ENCODE measurements around the gene MPG. TPM values are rescaled to one million over a fixed set of nuclear protein-coding genes. Genes with fewer than 3 reads are reported as not detected.

MPG gene
- total RNA-seq, 2 experiments from 2014 or later, result 47.0 to 57.0 TPM

- ChIA-PET POLR2A (no interaction called here), CTCF (interaction anchor here (0.7 kb wide), 1 partner anchor 57 kb away, joined by 3 read pairs; no protein-coding TSS in a partner anchor)
These were observed 24.2 kb downstream of the MPG start for GRCh38 chr16:102060-102855.

GRCh38 chr16:104355-104754 lies 26.3 kb downstream of the MPG start:
- Mint-ChIP-seq H3K4me1 (no peaks in the 10 kb centered on the region), H3K36me3 (ENCODE audit: low read depth) (peaks cover 27% of the 10 kb centered on the region), H3K4me3 (no peak overlapping the region), H3K27ac (no peak overlapping the region), H3K27me3 (no peaks in the 10 kb centered on the region), H3K9me3 (ENCODE audit: low read depth) (no peaks in the 10 kb centered on the region)
- intact Hi-C loops (cut with DNase I, micrococcal nuclease), result no loop called here
- ChIA-PET CTCF (interaction anchor here (0.6 to 2.0 kb wide), 7 partner anchors 18 to 251 kb away, joined by 3 to 11 read pairs (median 3); no protein-coding TSS in a partner anchor), POLR2A (no interaction called here)
- ATAC-seq (no peak), DNase-seq (no peak)

More at GRCh38 chr16:102060-102855, 24.2 kb downstream of the MPG start:
- H3K27me3 Mint-ChIP-seq, result no peaks in the 10 kb centered on the region
- DNase-seq, result no peak
- H3K4me1 Mint-ChIP-seq, result no peaks in the 10 kb centered on the region
- H3K27ac Mint-ChIP-seq, result no peak overlapping the region
- intact Hi-C loops (cut with DNase I, micrococcal nuclease), result no loop called here
- H3K4me3 Mint-ChIP-seq, result no peak overlapping the region
- H3K36me3 Mint-ChIP-seq (ENCODE audit: low read depth), result peaks cover 28% of the 10 kb centered on the region
- H3K9me3 Mint-ChIP-seq (ENCODE audit: low read depth), result no peaks in the 10 kb centered on the region
- ATAC-seq, result no peak

GRCh38 chr16:104928-105327 lies 26.9 kb downstream of the MPG start:
- no peaks in the 10 kb centered on the region for H3K9me3 Mint-ChIP-seq (ENCODE audit: low read depth)
- no peaks in the 10 kb centered on the region for H3K4me1 Mint-ChIP-seq
- no peak overlapping the region for H3K4me3 Mint-ChIP-seq
- intact Hi-C loops (cut with DNase I, micrococcal nuclease), result no loop called here
- ATAC-seq (no peak), DNase-seq (no peak)
- no peaks in the 10 kb centered on the region for H3K27me3 Mint-ChIP-seq
- H3K36me3 Mint-ChIP-seq (ENCODE audit: low read depth), result peaks cover 32% of the 10 kb centered on the region
- no peak overlapping the region for H3K27ac Mint-ChIP-seq
- CTCF ChIA-PET, result interaction anchor here (0.5 to 2.5 kb wide), 8 partner anchors 14 to 257 kb away, joined by 3 to 11 read pairs (median 3); no protein-coding TSS in a partner anchor
- POLR2A ChIA-PET, result no interaction called here

DNA sequence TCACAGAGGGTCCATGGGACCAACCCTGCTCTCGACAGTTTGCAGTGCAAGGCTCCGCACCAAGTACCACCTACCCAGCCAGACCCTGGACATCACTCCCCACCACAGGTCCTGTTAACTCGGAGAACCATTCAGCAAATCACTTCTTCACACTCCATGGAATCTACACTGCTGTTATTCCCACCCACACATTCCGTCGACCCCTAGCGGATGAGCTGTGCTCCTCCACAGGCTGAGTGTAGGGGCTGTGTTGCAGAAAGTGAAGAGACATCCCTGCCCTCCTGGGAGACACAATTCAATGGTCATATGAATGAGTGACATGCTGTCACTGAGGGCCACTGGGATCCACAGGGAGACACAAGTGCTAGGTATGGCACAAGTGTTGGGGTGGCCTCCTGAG lies 27.5 kb downstream of the MPG start:
- no peaks in the 10 kb centered on the region for H3K4me1 Mint-ChIP-seq
- H3K27me3 Mint-ChIP-seq, result no peaks in the 10 kb centered on the region
- no peaks in the 10 kb centered on the region for H3K9me3 Mint-ChIP-seq (ENCODE audit: low read depth)
- no peak overlapping the region for H3K27ac Mint-ChIP-seq
- POLR2A ChIA-PET, result interaction anchor here (0.6 kb wide), 1 partner anchor 12 kb away, joined by 3 read pairs; no protein-coding TSS in a partner anchor
- intact Hi-C loops (cut with DNase I, micrococcal nuclease), result no loop called here
- H3K4me3 Mint-ChIP-seq, result no peak overlapping the region
- CTCF ChIA-PET, result interaction anchor here (0.8 to 4.4 kb wide), 8 partner anchors 9 to 257 kb away, joined by 3 to 59 read pairs (median 6); no protein-coding TSS in a partner anchor
- H3K36me3 Mint-ChIP-seq (ENCODE audit: low read depth), result peaks cover 27% of the 10 kb centered on the region
- DNase-seq, result no peak
- ATAC-seq, result no peak

DNA sequence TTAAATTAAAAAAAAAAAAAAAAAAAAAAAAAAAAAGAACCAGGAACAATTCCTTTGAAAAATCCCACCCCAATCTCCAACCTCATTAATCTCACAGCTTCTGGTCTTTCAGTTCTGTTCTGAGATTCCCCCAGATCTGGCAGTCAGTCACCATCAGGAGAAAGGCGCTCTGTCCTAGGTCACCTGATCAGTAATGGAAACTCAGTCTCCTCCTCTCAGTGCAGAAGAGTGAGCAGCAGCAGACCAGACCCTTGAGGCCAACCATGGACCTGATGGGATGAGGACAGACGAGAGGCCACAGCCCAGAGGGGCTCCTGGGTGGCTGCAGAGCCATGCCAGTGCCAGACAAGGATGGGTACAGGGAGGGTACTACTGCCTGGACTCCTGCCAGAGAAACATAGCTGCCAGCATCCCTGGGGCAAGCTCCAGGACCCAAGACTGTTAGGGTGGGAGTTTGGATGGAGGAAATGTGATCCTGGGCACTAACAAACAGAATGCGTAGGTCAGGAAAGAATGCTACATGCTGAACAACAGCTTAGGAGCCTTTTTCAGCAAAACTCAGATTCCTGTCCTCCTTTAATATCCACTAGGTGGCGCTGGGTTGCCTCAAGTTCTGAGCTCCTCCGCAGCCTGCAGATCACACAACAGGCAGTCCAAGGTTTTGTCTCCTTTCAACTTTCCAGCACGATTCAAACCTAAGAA lies 28.7 kb downstream of the MPG start:
- Mint-ChIP-seq H3K9me3 (ENCODE audit: low read depth) (no peaks in the 10 kb centered on the region), H3K4me1 (no peaks in the 10 kb centered on the region), H3K36me3 (ENCODE audit: low read depth) (peaks cover 27% of the 10 kb centered on the region), H3K27ac (no peak overlapping the region), H3K4me3 (no peak overlapping the region), H3K27me3 (no peaks in the 10 kb centered on the region)
- CTCF ChIA-PET, result interaction anchor here (0.6 to 4.4 kb wide), 42 partner anchors 9 to 255 kb away, joined by 3 to 59 read pairs (median 5); partner anchors contain the start of genes HBM, HBQ1 and POLR3K
- intact Hi-C loops (cut with DNase I, micrococcal nuclease), result loop anchor here (1.0 to 2.0 kb wide), 3 partner anchors 75 to 256 kb away; no protein-coding TSS in a partner anchor
- POLR2A ChIA-PET, result interaction anchor here (0.7 to 1.1 kb wide), 3 partner anchors 22 to 256 kb away, joined by 3 to 4 read pairs (median 4); no protein-coding TSS in a partner anchor
- DNase-seq, result peak; percentile 72
- peak; percentile 81 for ATAC-seq

DNA sequence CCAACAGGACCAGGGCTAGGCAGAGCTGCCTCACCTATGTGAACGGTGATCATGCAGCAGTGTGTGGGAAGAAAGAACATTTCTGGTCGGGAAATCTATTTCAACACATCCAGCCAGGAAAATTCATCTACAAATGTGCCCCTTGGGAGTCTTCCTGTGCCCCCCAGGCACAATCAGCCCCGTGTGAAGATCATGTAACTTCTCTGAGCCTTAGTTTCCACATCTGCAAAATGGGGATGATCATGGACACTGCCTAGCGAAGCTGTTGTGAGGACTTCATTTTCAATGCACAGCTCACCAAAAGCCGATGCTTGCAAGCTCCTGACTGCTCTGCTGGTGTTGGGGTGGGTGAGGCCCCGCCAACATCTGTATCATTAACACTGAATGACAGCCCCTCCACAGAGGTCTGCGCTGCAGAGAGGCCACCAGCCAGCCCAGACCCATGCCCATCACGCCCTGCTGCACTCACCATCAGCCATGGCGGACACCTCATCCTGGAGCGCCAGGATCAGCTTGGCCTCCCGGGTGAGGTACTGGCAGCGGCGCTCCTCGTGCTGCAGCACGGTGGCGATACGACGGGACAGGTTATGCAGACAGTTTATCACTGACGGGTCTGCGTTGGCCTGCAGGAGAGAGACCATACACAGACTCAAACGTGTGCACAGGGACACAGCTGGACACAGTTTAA lies 34.3 kb downstream of the MPG start:
- no peak overlapping the region for H3K27ac Mint-ChIP-seq
- no peak overlapping the region for H3K4me3 Mint-ChIP-seq
- no peaks in the 10 kb centered on the region for H3K9me3 Mint-ChIP-seq (ENCODE audit: low read depth)
- intact Hi-C loops (cut with DNase I, micrococcal nuclease), result no loop called here
- DNase-seq (no peak), ATAC-seq (no peak)
- peaks cover 10% of the 10 kb centered on the region for H3K4me1 Mint-ChIP-seq
- H3K27me3 Mint-ChIP-seq, result no peaks in the 10 kb centered on the region
- H3K36me3 Mint-ChIP-seq (ENCODE audit: low read depth), result peaks cover 33% of the 10 kb centered on the region
- ChIA-PET POLR2A (no interaction called here), CTCF (interaction anchor here (0.8 kb wide), 1 partner anchor 69 kb away, joined by 4 read pairs; no protein-coding TSS in a partner anchor)

GRCh38 chr16:114327-114726 lies 36.3 kb downstream of the MPG start:
- Mint-ChIP-seq H3K27ac (no peak overlapping the region), H3K4me3 (no peak overlapping the region), H3K36me3 (ENCODE audit: low read depth) (peaks cover 39% of the 10 kb centered on the region), H3K27me3 (no peaks in the 10 kb centered on the region), H3K4me1 (peaks cover 10% of the 10 kb centered on the region), H3K9me3 (ENCODE audit: low read depth) (no peaks in the 10 kb centered on the region)
- ATAC-seq, result no peak
- intact Hi-C loops (cut with DNase I, micrococcal nuclease), result no loop called here
- ChIA-PET CTCF (no interaction called here), POLR2A (no interaction called here)
- DNase-seq, result no peak

DNA sequence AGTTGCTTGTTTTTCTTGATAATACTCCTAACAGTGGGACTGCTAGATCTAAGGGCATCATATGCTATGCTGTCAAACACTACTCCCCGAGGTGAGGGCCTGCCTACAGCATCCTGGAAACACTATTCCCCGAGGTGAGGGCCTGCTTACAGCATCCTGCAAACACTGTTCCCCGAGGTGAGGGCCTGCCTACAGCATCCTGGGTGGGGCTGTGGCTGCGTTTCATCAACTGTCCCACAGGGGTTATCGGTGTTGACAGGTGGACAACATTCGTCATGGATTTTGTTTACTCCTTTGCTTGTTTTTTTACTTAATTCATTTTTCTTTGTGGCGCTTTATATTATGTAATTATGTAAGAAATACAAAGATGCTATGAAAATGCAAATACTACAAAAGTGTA lies 38.0 kb downstream of the MPG start:
- DNase-seq, result no peak
- H3K36me3 Mint-ChIP-seq (ENCODE audit: low read depth), result peaks cover 33% of the 10 kb centered on the region

GRCh38 chr16:117379-118365 lies 39.6 kb downstream of the MPG start:
- Mint-ChIP-seq H3K27me3 (no peaks in the 10 kb centered on the region), H3K4me3 (no peak overlapping the region), H3K9me3 (ENCODE audit: low read depth) (no peaks in the 10 kb centered on the region), H3K4me1 (peaks cover 10% of the 10 kb centered on the region), H3K27ac (no peak overlapping the region), H3K36me3 (ENCODE audit: low read depth) (peaks cover 26% of the 10 kb centered on the region)
- POLR2A ChIA-PET, result interaction anchor here (0.7 kb wide), 1 partner anchor 49 kb away, joined by 3 read pairs; no protein-coding TSS in a partner anchor
- ATAC-seq, result peak; percentile 82
- peak; percentile 79 for DNase-seq
- intact Hi-C loops (cut with DNase I, micrococcal nuclease), result loop anchor here in 1 of 2 experiments (1.0 kb wide), 2 partner anchors 64 to 245 kb away; no protein-coding TSS in a partner anchor
- CTCF ChIA-PET, result interaction anchor here (0.6 to 2.4 kb wide), 15 partner anchors 9 to 245 kb away, joined by 3 to 15 read pairs (median 4); partner anchors contain the start of genes POLR3K and SNRNP25

More for the DNA sequence above, 38.0 kb downstream of the MPG start:
- no peak overlapping the region for H3K27ac Mint-ChIP-seq
- ChIA-PET CTCF (interaction anchor here (0.6 to 1.2 kb wide), 3 partner anchors 9 to 19 kb away, joined by 3 read pairs; no protein-coding TSS in a partner anchor), POLR2A (no interaction called here)
- H3K9me3 Mint-ChIP-seq (ENCODE audit: low read depth), result no peaks in the 10 kb centered on the region
- no peaks in the 10 kb centered on the region for H3K27me3 Mint-ChIP-seq
- intact Hi-C loops (cut with DNase I, micrococcal nuclease), result no loop called here
- no peak overlapping the region for H3K4me3 Mint-ChIP-seq
- ATAC-seq, result no peak
- peaks cover 10% of the 10 kb centered on the region for H3K4me1 Mint-ChIP-seq

DNA sequence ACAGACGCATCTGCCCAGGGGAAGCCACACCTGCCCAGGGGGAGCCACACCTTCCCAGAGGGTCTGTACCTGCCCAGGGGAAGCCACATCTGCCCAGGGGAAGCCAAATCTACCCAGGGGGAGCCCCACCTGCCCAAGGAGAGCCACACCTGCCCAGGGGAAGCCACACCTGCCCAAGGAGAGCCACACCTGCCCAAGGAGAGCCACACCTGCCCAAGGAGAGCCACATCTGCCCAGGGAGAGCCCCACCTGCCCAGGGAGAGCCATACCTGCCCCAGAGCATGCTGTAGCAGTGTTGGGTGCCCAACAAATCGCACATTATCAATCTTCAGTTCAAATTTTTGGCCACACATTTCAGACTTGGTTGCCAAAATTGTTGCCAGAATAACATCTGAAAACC lies 40.8 kb downstream of the MPG start:
- CTCF ChIA-PET, result interaction anchor here (0.6 to 2.4 kb wide), 8 partner anchors 12 to 218 kb away, joined by 3 to 14 read pairs (median 4); partner anchors contain the start of genes POLR3K and SNRNP25
- H3K9me3 Mint-ChIP-seq (ENCODE audit: low read depth), result no peaks in the 10 kb centered on the region
- intact Hi-C loops (cut with DNase I, micrococcal nuclease), result no loop called here
- peaks cover 25% of the 10 kb centered on the region for H3K36me3 Mint-ChIP-seq (ENCODE audit: low read depth)
- POLR2A ChIA-PET, result no interaction called here
- ATAC-seq (no peak), DNase-seq (no peak)
- no peak overlapping the region for H3K4me3 Mint-ChIP-seq
- no peak overlapping the region for H3K27ac Mint-ChIP-seq
- H3K4me1 Mint-ChIP-seq, result peaks cover under 1% of the 10 kb centered on the region
- no peaks in the 10 kb centered on the region for H3K27me3 Mint-ChIP-seq
